PC-9 (cell line): ENCODE results near the gene CLDN19. TPM values are rescaled to one million over a fixed set of nuclear protein-coding genes. Genes with fewer than 3 reads are reported as not detected.

Experiments
- BruUV-seq: library from RNA; stranded (reverse); fragments of 400-500 nt; replicated peaks from 2 replicates; lab custom pipeline; 2021; lab: Mats Ljungman, UMichigan
- CTCF ChIA-PET: fragments of 300-600 bp; sonication (Branson Sonifier 250); formaldehyde crosslinking; loops from one replicate; lab custom pipeline; 2022; ENCODE audit warnings: antibody characterized with exemption; lab: Charles Lee
- POLR2A ChIA-PET: fragments of 300-600 bp; sonication (Branson Sonifier 250); formaldehyde crosslinking; loops from one replicate; lab custom pipeline; 2022; ENCODE audit warnings: antibody characterized with exemption; ENCODE audit not compliant: unreplicated experiment; lab: Charles Lee
- DNase-seq, 2 experiments: peaks; one replicate each; pipeline versions ENCODE4 v3.0.0 to v3.0.0-alpha.2; 2015 to 2022; ENCODE audit warnings: mixed read lengths in 1 of 2
- H2AFZ ChIP-seq: fragments of 200-600 bp; sonication (generic); 2 replicates; pipeline ENCODE4 v1.8.1; 2017; ENCODE audit warnings: antibody characterized with exemption
- H3F3A ChIP-seq: fragments of 200-600 bp; sonication (generic); 2 replicates; pipeline ENCODE4 v1.8.1; 2017; ENCODE audit warnings: antibody characterized with exemption, mild to moderate bottlenecking, low read depth; ENCODE audit not compliant: insufficient read depth
- H3K27ac ChIP-seq: fragments of 200-600 bp; sonication (generic); 2 replicates; pipeline ENCODE4 v1.6.1; 2016; ENCODE audit warnings: mixed run types
- H3K27me3 ChIP-seq: fragments of 200-600 bp; sonication (generic); 2 replicates; pipeline ENCODE4 v1.6.1; 2016; ENCODE audit warnings: low read depth, mixed run types; ENCODE audit not compliant: insufficient read depth
- H3K36me3 ChIP-seq: fragments of 200-600 bp; sonication (generic); 2 replicates; pipeline ENCODE4 v1.6.1; 2016; ENCODE audit warnings: low read depth, mixed run types
- H3K4me1 ChIP-seq: fragments of 200-600 bp; sonication (generic); replicated peaks from 2 replicates; pipeline ENCODE4 v1.6.1; 2016; ENCODE audit warnings: mixed run types; ENCODE audit not compliant: insufficient read depth
- H3K4me2 ChIP-seq: fragments of 200-600 bp; sonication (generic); 2 replicates; pipeline ENCODE4 v1.6.1; 2017; ENCODE audit warnings: mixed run types
- H3K4me3 ChIP-seq: fragments of 200-600 bp; sonication (generic); 2 replicates; pipeline ENCODE4 v1.6.1; 2016; ENCODE audit warnings: mixed run types
- H3K79me2 ChIP-seq: fragments of 200-600 bp; sonication (generic); 2 replicates; pipeline ENCODE4 v1.6.1; 2017; ENCODE audit warnings: low read depth, mixed run types
- H3K9me2 ChIP-seq: fragments of 200-600 bp; sonication (generic); 2 replicates; pipeline ENCODE4 v1.8.1; 2017; ENCODE audit warnings: mild to moderate bottlenecking; ENCODE audit not compliant: insufficient read depth
- H3K9me3 ChIP-seq: fragments of 200-600 bp; sonication (generic); 2 replicates; pipeline ENCODE4 v1.8.1; 2016; ENCODE audit warnings: low read depth; ENCODE audit not compliant: insufficient read depth
- H4K20me1 ChIP-seq: fragments of 200-600 bp; sonication (generic); 2 replicates; pipeline ENCODE4 v1.8.1; 2017; ENCODE audit not compliant: insufficient read depth
- CTCF ChIP-seq: fragments of 200-600 bp; sonication (generic); conservative IDR thresholded peaks from 2 replicates; pipeline ENCODE4 v1.6.1; 2017; ENCODE audit warnings: mixed run types, antibody characterized with exemption, mild to moderate bottlenecking, moderate library complexity
- EZH2 ChIP-seq: fragments of 200-600 bp; sonication (generic); IDR thresholded peaks from 2 replicates; pipeline ENCODE4 v1.8.0; 2017; ENCODE audit warnings: antibody characterized with exemption, low read depth
- intact Hi-C: fragments of 100-400 bp; cut with micrococcal nuclease; formaldehyde crosslinking; loops from one replicate; pipeline ENCODE4 v1.10.0; 2022; ENCODE audit not compliant: unreplicated experiment
- total RNA-seq: library from RNA; stranded (reverse); gene quantifications from 2 replicates; pipeline ENCODE4 v1.2.3, GENCODE V29; 2021

The CLDN19 gene
- total RNA-seq, 1 experiment from 2014 or later = not detected

- no peak for TF ChIP-seq EZH2
- no peak for TF ChIP-seq CTCF
- BruUV-seq = no TSS peak
These were observed 36.5 kb upstream of the CLDN19 start for GRCh38 chr1:42776502-42776901.

GRCh38 chr1:42774928-42775526, 35.0 kb upstream of the CLDN19 start:
- Histone ChIP-seq H3K27me3 (no peaks in the 10 kb centered on the region), H3K4me1 (no peaks in the 10 kb centered on the region), H2AFZ (no peak overlapping the region), H4K20me1 (no peaks in the 10 kb centered on the region), H3K9me3 (no peaks in the 10 kb centered on the region), H3K4me2 (no peak overlapping the region), H3F3A (0 out of 2 replicates have a peak, but pooled peaks cover 3% of the 10 kb centered on the region), H3K79me2 (0 out of 2 replicates have a peak, but pooled peaks cover 3% of the 10 kb centered on the region), H3K27ac (no peak overlapping the region), H3K36me3 (no peaks in the 10 kb centered on the region), H3K9me2 (no peaks in the 10 kb centered on the region), H3K4me3 (no peak overlapping the region)
- POLR2A ChIA-PET = interaction anchor here (0.6 kb wide), 1 partner anchor 257 kb away, joined by 4 read pairs; no protein-coding TSS in a partner anchor
- no peak for TF ChIP-seq EZH2
- no peak for TF ChIP-seq CTCF
- CTCF ChIA-PET = interaction anchor here (0.6 kb wide), 1 partner anchor 138 kb away, joined by 3 read pairs; no protein-coding TSS in a partner anchor
- no TSS peak for BruUV-seq
- DNase-seq = no peak
- intact Hi-C loops = loop anchor here (10.0 kb wide), 1 partner anchor 640 kb away; no protein-coding TSS in a partner anchor

More at GRCh38 chr1:42776502-42776901, 36.5 kb upstream of the CLDN19 start:
- no peaks in the 10 kb centered on the region for H3K36me3 ChIP-seq
- H3K9me3 ChIP-seq = no peaks in the 10 kb centered on the region
- H4K20me1 ChIP-seq = no peaks in the 10 kb centered on the region
- no peak for DNase-seq
- H3K4me3 ChIP-seq = no peak overlapping the region
- H3K27me3 ChIP-seq = no peaks in the 10 kb centered on the region
- no peaks in the 10 kb centered on the region for H3K4me1 ChIP-seq
- H3K4me2 ChIP-seq = no peak overlapping the region
- intact Hi-C loops = loop anchor here (10.0 kb wide), 1 partner anchor 638 kb away; no protein-coding TSS in a partner anchor
- ChIA-PET CTCF (interaction anchor here (1.0 kb wide), 1 partner anchor 638 kb away, joined by 3 read pairs; no protein-coding TSS in a partner anchor), POLR2A (interaction anchor here (0.5 to 0.7 kb wide), 2 partner anchors 195 to 294 kb away, joined by 3 to 4 read pairs; no protein-coding TSS in a partner anchor)
- H3K27ac ChIP-seq = no peak overlapping the region
- H3F3A ChIP-seq = 0 out of 2 replicates have a peak, but pooled peaks cover 4% of the 10 kb centered on the region
- no peak overlapping the region for H2AFZ ChIP-seq
- no peaks in the 10 kb centered on the region for H3K79me2 ChIP-seq
- H3K9me2 ChIP-seq = no peaks in the 10 kb centered on the region

- Histone ChIP-seq H3K9me3 (no peaks in the 10 kb centered on the region), H3K4me3 (no peak overlapping the region), H4K20me1 (no peaks in the 10 kb centered on the region), H2AFZ (no peak overlapping the region), H3K4me2 (no peak overlapping the region), H3K36me3 (no peaks in the 10 kb centered on the region), H3F3A (no peaks in the 10 kb centered on the region), H3K79me2 (peaks cover 11% of the 10 kb centered on the region), H3K9me2 (no peaks in the 10 kb centered on the region), H3K27me3 (no peaks in the 10 kb centered on the region), H3K27ac (no peak overlapping the region), H3K4me1 (peaks cover 6% of the 10 kb centered on the region)
- intact Hi-C loops = loop anchor here (10.0 kb wide), 1 partner anchor 641 kb away; no protein-coding TSS in a partner anchor
- no peak for DNase-seq
- ChIA-PET POLR2A (interaction anchor here (0.6 kb wide), 1 partner anchor 75 kb away, joined by 7 read pairs; no protein-coding TSS in a partner anchor), CTCF (no interaction called here)
- no peak for TF ChIP-seq CTCF
- TF ChIP-seq EZH2 = no peak
- BruUV-seq = no TSS peak
These were observed 33.4 kb upstream of the CLDN19 start for GRCh38 chr1:42773420-42773819.
